Measurements from ENCODE around the gene TOX2. TPM values are rescaled to one million over a fixed set of nuclear protein-coding genes. Genes with fewer than 3 reads are reported as not detected.

The TOX2 gene
- total RNA-seq, 1 donor from 2014 or later: 2.8 TPM

- H3K27ac Mint-ChIP-seq: no peak overlapping the region
- no peaks in the 10 kb centered on the region for H3K4me1 Mint-ChIP-seq (ENCODE audit: low read depth)
- H3K4me3 Mint-ChIP-seq (ENCODE audit: low read depth): no peak overlapping the region
- H3K9me3 Mint-ChIP-seq (ENCODE audit: low read depth): no peaks in the 10 kb centered on the region
- no peaks in the 10 kb centered on the region for H3K36me3 Mint-ChIP-seq (ENCODE audit: insufficient read depth)
- H3K27me3 Mint-ChIP-seq: peaks cover 8% of the 10 kb centered on the region
- no peak for TF ChIP-seq CTCF (IDR thresholded peaks at IDR 0.05; ENCODE audit: unreplicated experiment)
- no peak for DNase-seq (ENCODE audit: low spot score, unreplicated experiment)
Observed at GRCh38 chr20:44005661-44006060, 91.0 kb downstream of the TOX2 start.

GRCh38 chr20:44006126-44006525 lies 91.5 kb downstream of the TOX2 start:
- no peak for DNase-seq (ENCODE audit: low spot score, unreplicated experiment)
- Mint-ChIP-seq H3K27me3 (peaks cover 11% of the 10 kb centered on the region), H3K36me3 (ENCODE audit: insufficient read depth) (no peaks in the 10 kb centered on the region), H3K4me3 (ENCODE audit: low read depth) (no peak overlapping the region), H3K9me3 (ENCODE audit: low read depth) (no peaks in the 10 kb centered on the region), H3K27ac (no peak overlapping the region), H3K4me1 (ENCODE audit: low read depth) (no peaks in the 10 kb centered on the region)
- TF ChIP-seq CTCF (IDR thresholded peaks at IDR 0.05; ENCODE audit: unreplicated experiment): no peak

GRCh38 chr20:44006578-44006977 lies 91.9 kb downstream of the TOX2 start:
- no peak for TF ChIP-seq CTCF (IDR thresholded peaks at IDR 0.05; ENCODE audit: unreplicated experiment)
- Mint-ChIP-seq H3K4me1 (ENCODE audit: low read depth) (no peaks in the 10 kb centered on the region), H3K9me3 (ENCODE audit: low read depth) (no peaks in the 10 kb centered on the region), H3K27me3 (peaks cover 14% of the 10 kb centered on the region), H3K4me3 (ENCODE audit: low read depth) (no peak overlapping the region), H3K27ac (no peak overlapping the region), H3K36me3 (ENCODE audit: insufficient read depth) (no peaks in the 10 kb centered on the region)
- no peak for DNase-seq (ENCODE audit: low spot score, unreplicated experiment)

- no peak for DNase-seq (ENCODE audit: low spot score, unreplicated experiment)
- TF ChIP-seq CTCF (IDR thresholded peaks at IDR 0.05; ENCODE audit: unreplicated experiment): no peak
- Mint-ChIP-seq H3K4me3 (ENCODE audit: low read depth) (no peak overlapping the region), H3K36me3 (ENCODE audit: insufficient read depth) (no peaks in the 10 kb centered on the region), H3K4me1 (ENCODE audit: low read depth) (no peaks in the 10 kb centered on the region), H3K27me3 (peaks cover 8% of the 10 kb centered on the region), H3K9me3 (ENCODE audit: low read depth) (no peaks in the 10 kb centered on the region), H3K27ac (no peak overlapping the region)
Observed at GRCh38 chr20:44008806-44009678, 94.4 kb downstream of the TOX2 start.

GRCh38 chr20:44009679-44009992 lies 95.0 kb downstream of the TOX2 start:
- Mint-ChIP-seq H3K4me1 (ENCODE audit: low read depth) (no peaks in the 10 kb centered on the region), H3K4me3 (ENCODE audit: low read depth) (no peak overlapping the region), H3K36me3 (ENCODE audit: insufficient read depth) (no peaks in the 10 kb centered on the region), H3K9me3 (ENCODE audit: low read depth) (no peaks in the 10 kb centered on the region), H3K27ac (no peak overlapping the region), H3K27me3 (peaks cover 6% of the 10 kb centered on the region)
- DNase-seq (ENCODE audit: low spot score, unreplicated experiment): no peak
- TF ChIP-seq CTCF (IDR thresholded peaks at IDR 0.05; ENCODE audit: unreplicated experiment): no peak

Measured in progenitor cell of endocrine pancreas (in vitro differentiated cells).